Endothelial cell of umbilical vein (primary cell): ENCODE results near the gene FAM222A. TPM values are rescaled to one million over a fixed set of nuclear protein-coding genes. Genes with fewer than 3 reads are reported as not detected.

Experiments used
- BruUV-seq: library from RNA; stranded (reverse); fragments of 400-500 nt; replicated peaks from 2 replicates; lab custom pipeline; 2021; lab: Mats Ljungman, UMichigan
- CTCF ChIA-PET: fragments of 300-600, 350-600 bp; sonication (Branson Sonifier 250); formaldehyde crosslinking; loops from one replicate; lab custom pipeline; 2021; ENCODE audit warnings: antibody characterized with exemption, inconsistent platforms; lab: Charles Lee
- POLR2A ChIA-PET: fragments of 300-600, 350-600 bp; sonication (Branson Sonifier 250); formaldehyde crosslinking; loops from one replicate; lab custom pipeline; 2021; ENCODE audit warnings: antibody characterized with exemption, inconsistent platforms; lab: Charles Lee
- DNase-seq: peaks from one replicate; pipeline ENCODE4 v3.0.0-alpha.2; 2011; ENCODE audit warnings: low read depth, low spot score
- FAIRE-seq: peaks from 2 replicates; lab custom pipeline; 2011; peaks lifted over from hg19 to GRCh38; lab: Jason Lieb, UNC
- H2AFZ ChIP-seq: 2 replicates; pipeline ENCODE4 v1.6.0; 2012; ENCODE audit warnings: low read depth, low read length, control low read depth, inconsistent platforms
- H3K27ac ChIP-seq: 2 replicates; pipeline ENCODE4 v1.5.1; 2011; ENCODE audit warnings: low read depth, mild to moderate bottlenecking, control low read depth, low read length, moderate library complexity; ENCODE audit not compliant: insufficient read depth
- H3K27me3 ChIP-seq, 2 experiments: 2 replicates each; pipeline versions ENCODE4 v1.6.0 to v1.6.1; 2011; ENCODE audit warnings: low read length in 2 of 2, mixed read lengths in 1 of 2; ENCODE audit not compliant: control insufficient read depth in 2 of 2, insufficient read depth in 2 of 2
- H3K36me3 ChIP-seq, 2 experiments: 2 replicates in 1 of 2; 3 replicates in 1 of 2; pipeline ENCODE4 v1.5.1; 2011; ENCODE audit warnings: low read length in 2 of 2, mild to moderate bottlenecking in 1 of 2, moderate library complexity in 1 of 2; ENCODE audit not compliant: control insufficient read depth in 2 of 2, insufficient read depth in 2 of 2; ENCODE audit errors: extremely low read depth in 1 of 2
- H3K4me1 ChIP-seq: 3 replicates; pipeline ENCODE4 v1.5.1; 2011; ENCODE audit warnings: mild to moderate bottlenecking, low read length; ENCODE audit not compliant: control insufficient read depth, insufficient read depth; ENCODE audit errors: extremely low read depth
- H3K4me2 ChIP-seq: 2 replicates; pipeline ENCODE4 v1.6.1; 2011; ENCODE audit warnings: low read length, control low read depth, mixed read lengths; ENCODE audit not compliant: insufficient read depth
- H3K4me3 ChIP-seq, 3 experiments: fragments of 200-600 bp in 1 of 3; sonication (generic), shearing (Covaris generic) in 1 of 3; replicated peaks in 1 of 3; 2 replicates each; pipeline ENCODE4 v1.5.1; 2011 to 2016; ENCODE audit warnings: control low read depth in 3 of 3, low read length in 3 of 3, mild to moderate bottlenecking in 2 of 3, inconsistent platforms in 1 of 3, low read depth in 1 of 3, moderate library complexity in 1 of 3; ENCODE audit not compliant: insufficient read depth in 1 of 3
- H3K79me2 ChIP-seq: 2 replicates; pipeline ENCODE4 v1.6.0; 2012; ENCODE audit warnings: low read length, inconsistent platforms; ENCODE audit not compliant: control insufficient read depth, insufficient read depth
- H3K9ac ChIP-seq: replicated peaks from 2 replicates; pipeline ENCODE3; 2011; ENCODE audit warnings: low read length, control low read depth; ENCODE audit not compliant: insufficient read depth; ENCODE audit errors: extremely low read depth
- H3K9me1 ChIP-seq: replicated peaks from 3 replicates; pipeline ENCODE4 v1.6.0; 2011; ENCODE audit warnings: mild to moderate bottlenecking, low read length; ENCODE audit not compliant: control insufficient read depth, insufficient read depth; ENCODE audit errors: extremely low read depth
- H3K9me3 ChIP-seq: replicated peaks from 2 replicates; pipeline ENCODE4 v1.5.1; 2012; ENCODE audit warnings: low read length, inconsistent platforms; ENCODE audit not compliant: control insufficient read depth, insufficient read depth
- H4K20me1 ChIP-seq: replicated peaks from 2 replicates; pipeline ENCODE3; 2011; ENCODE audit warnings: mild to moderate bottlenecking, low read length; ENCODE audit not compliant: control insufficient read depth, insufficient read depth; ENCODE audit errors: extremely low read depth
- EZH2 ChIP-seq: IDR thresholded peaks from 2 replicates; pipeline ENCODE4 v1.6.1; 2012; ENCODE audit warnings: borderline replicate concordance, low read depth, mild to moderate bottlenecking, moderate library complexity, low read length, inconsistent platforms; ENCODE audit not compliant: severe bottlenecking
- FOS ChIP-seq: IDR thresholded peaks from 2 replicates; pipeline ENCODE4 v1.6.1; 2011; ENCODE audit warnings: mild to moderate bottlenecking, low read length, moderate library complexity, borderline replicate concordance; ENCODE audit not compliant: insufficient read depth
- GATA2 ChIP-seq: IDR thresholded peaks from 2 replicates; pipeline ENCODE4 v1.7.0; 2011; ENCODE audit warnings: low read depth, mild to moderate bottlenecking, moderate library complexity, mixed read lengths, low read length; ENCODE audit not compliant: insufficient read length, insufficient read depth
- JUN ChIP-seq: IDR thresholded peaks from 2 replicates; pipeline ENCODE4 v1.6.1; 2011; ENCODE audit warnings: borderline replicate concordance, low read depth; ENCODE audit not compliant: insufficient read length, insufficient read depth
- MYC ChIP-seq: IDR thresholded peaks from one replicate; pipeline ENCODE4 v1.6.1; 2011; ENCODE audit warnings: mild to moderate bottlenecking, low read depth, low read length
- POLR2A ChIP-seq: IDR thresholded peaks from 2 replicates; pipeline ENCODE4 v1.6.1; 2012; ENCODE audit warnings: low read depth, mild to moderate bottlenecking, control low read depth, low read length
- POLR2AphosphoS5 ChIP-seq: IDR thresholded peaks from 2 replicates; pipeline ENCODE4 v1.6.1; 2012; ENCODE audit warnings: low read depth, mild to moderate bottlenecking, control low read depth, low read length, moderate library complexity; ENCODE audit not compliant: insufficient read depth
- dilution Hi-C: fragments of 300-500 bp; cut with MboI; formaldehyde crosslinking; loops from one replicate; pipeline ENCODE4 v1.15.0; 2019; ENCODE audit warnings: low sequenced_read_pairs; ENCODE audit not compliant: extremely low pct_ligation_motif_present
- intact Hi-C: fragments of 100-400 bp; cut with micrococcal nuclease; formaldehyde crosslinking; loops from one replicate; pipeline ENCODE4 v1.10.0; 2022
- polyA plus RNA-seq, 4 experiments: library from polyadenylated mRNA; depleted of rRNA in 3 of 4; stranded (reverse) in 3 of 4; unstranded in 1 of 4; fragments of >200 nt; gene quantifications; 2 replicates each; pipeline versions ENCODE4 v1.2.1 to v1.2.3, GENCODE V29; 2011 to 2012; ENCODE audit warnings: missing spikeins in 1 of 4
- total RNA-seq: library from RNA; stranded (reverse); gene quantifications from 2 replicates; pipeline ENCODE4 v1.2.3, GENCODE V29; 2021
- TF ChIP-seq, protein P1 (sequence below), 2 donors: IDR thresholded peaks; 1 replicate in 1 of 2; 2 replicates in 1 of 2; pipeline ENCODE4 v1.5.1; 2011; ENCODE audit warnings: low read length in 2 of 2, mild to moderate bottlenecking in 2 of 2, moderate library complexity in 2 of 2, control low read depth in 1 of 2, inconsistent platforms in 1 of 2, low read depth in 1 of 2; ENCODE audit not compliant: insufficient read depth in 1 of 2; ENCODE audit errors: extremely low read depth in 1 of 2
- TF ChIP-seq, protein P2 (sequence below): IDR thresholded peaks from 2 replicates; pipeline ENCODE4 v1.6.1; 2011; ENCODE audit not compliant: insufficient read depth, insufficient read length

FAM222A gene
- total and polyA plus RNA-seq, 2 donors (not counting 3 experiments of a cell fraction or from before 2014, with no cell fraction given) = 0.62 to 1.7 TPM

DNA sequence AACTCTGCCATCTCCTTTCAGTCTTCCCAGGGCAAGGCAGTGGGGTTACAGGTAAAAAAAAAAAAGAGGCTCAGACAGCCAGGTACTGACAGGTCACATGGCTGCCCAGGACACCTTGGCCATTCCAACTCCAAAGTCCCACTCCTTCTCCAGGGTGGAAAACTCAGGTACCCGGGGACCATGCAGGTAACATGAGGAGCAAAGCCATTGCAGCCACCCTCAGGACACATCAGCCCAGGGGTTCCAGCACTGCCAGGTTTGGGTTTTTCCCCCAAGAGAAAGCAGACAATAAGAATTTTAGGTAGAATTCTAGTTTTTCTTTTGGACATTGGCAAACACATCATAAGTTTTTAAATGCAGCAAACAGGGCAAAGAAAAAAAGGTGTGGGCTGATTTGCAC is 15.3 kb downstream of the FAM222A start:
- no peaks in the 10 kb centered on the region for H3K36me3 ChIP-seq
- DNase-seq (no peak), FAIRE-seq (no peak)
- TF ChIP-seq, protein P1, sequence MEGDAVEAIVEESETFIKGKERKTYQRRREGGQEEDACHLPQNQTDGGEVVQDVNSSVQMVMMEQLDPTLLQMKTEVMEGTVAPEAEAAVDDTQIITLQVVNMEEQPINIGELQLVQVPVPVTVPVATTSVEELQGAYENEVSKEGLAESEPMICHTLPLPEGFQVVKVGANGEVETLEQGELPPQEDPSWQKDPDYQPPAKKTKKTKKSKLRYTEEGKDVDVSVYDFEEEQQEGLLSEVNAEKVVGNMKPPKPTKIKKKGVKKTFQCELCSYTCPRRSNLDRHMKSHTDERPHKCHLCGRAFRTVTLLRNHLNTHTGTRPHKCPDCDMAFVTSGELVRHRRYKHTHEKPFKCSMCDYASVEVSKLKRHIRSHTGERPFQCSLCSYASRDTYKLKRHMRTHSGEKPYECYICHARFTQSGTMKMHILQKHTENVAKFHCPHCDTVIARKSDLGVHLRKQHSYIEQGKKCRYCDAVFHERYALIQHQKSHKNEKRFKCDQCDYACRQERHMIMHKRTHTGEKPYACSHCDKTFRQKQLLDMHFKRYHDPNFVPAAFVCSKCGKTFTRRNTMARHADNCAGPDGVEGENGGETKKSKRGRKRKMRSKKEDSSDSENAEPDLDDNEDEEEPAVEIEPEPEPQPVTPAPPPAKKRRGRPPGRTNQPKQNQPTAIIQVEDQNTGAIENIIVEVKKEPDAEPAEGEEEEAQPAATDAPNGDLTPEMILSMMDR (IDR thresholded peaks at IDR 0.05; ENCODE audit: extremely low read depth in 1 of 2, insufficient read depth in 1 of 2, low read depth in 1 of 2, low read length in 2 of 2) = no peak
- no peak for TF ChIP-seq GATA2
- no peak for TF ChIP-seq POLR2AphosphoS5
- no peak for TF ChIP-seq JUN
- TF ChIP-seq EZH2 = no peak
- TF ChIP-seq POLR2A = no peak
- no peak for TF ChIP-seq FOS
- TF ChIP-seq, protein P2, sequence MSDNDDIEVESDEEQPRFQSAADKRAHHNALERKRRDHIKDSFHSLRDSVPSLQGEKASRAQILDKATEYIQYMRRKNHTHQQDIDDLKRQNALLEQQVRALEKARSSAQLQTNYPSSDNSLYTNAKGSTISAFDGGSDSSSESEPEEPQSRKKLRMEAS = no peak
- no peak for TF ChIP-seq MYC
- no peak overlapping the region for H3K4me2 ChIP-seq
- H3K9me1 ChIP-seq = no peaks in the 10 kb centered on the region
- ChIA-PET POLR2A (no interaction called here), CTCF (no interaction called here)
- no peaks in the 10 kb centered on the region for H3K27me3 ChIP-seq
- H2AFZ ChIP-seq = no peak overlapping the region
- BruUV-seq = no TSS peak
- H4K20me1 ChIP-seq = no peaks in the 10 kb centered on the region
- no peak overlapping the region for H3K27ac ChIP-seq
- H3K4me3 ChIP-seq = no peak overlapping the region
- no peak overlapping the region for H3K9ac ChIP-seq
- dilution Hi-C loops (no loop called here), intact Hi-C loops (no loop called here)
- no peaks in the 10 kb centered on the region for H3K4me1 ChIP-seq
- no peaks in the 10 kb centered on the region for H3K79me2 ChIP-seq
- no peaks in the 10 kb centered on the region for H3K9me3 ChIP-seq
